ENCODE measurements around the gene PHF21A. TPM values are rescaled to one million over a fixed set of nuclear protein-coding genes. Genes with fewer than 3 reads are reported as not detected.

The PHF21A gene
- total and polyA plus RNA-seq, 2 donors (not counting 3 experiments of a cell fraction or from before 2014, with no cell fraction given): 14.1 to 30.5 TPM

GRCh38 chr11:46051102-46051501, 70.2 kb downstream of the PHF21A start:
- Histone ChIP-seq H3K36me3 (ENCODE audit: control insufficient read depth in 2 of 2, extremely low read depth in 1 of 2, insufficient read depth in 2 of 2, low read length in 2 of 2) (no peaks in the 10 kb centered on the region), H4K20me1 (replicated peaks; ENCODE audit: control insufficient read depth, extremely low read depth, insufficient read depth, low read length) (peaks cover 5% of the 10 kb centered on the region), H2AFZ (ENCODE audit: low read depth, low read length) (no peak overlapping the region), H3K9me3 (replicated peaks; ENCODE audit: control insufficient read depth, insufficient read depth, low read length) (no peaks in the 10 kb centered on the region), H3K4me1 (ENCODE audit: control insufficient read depth, extremely low read depth, insufficient read depth, low read length) (no peaks in the 10 kb centered on the region), H3K9ac (replicated peaks; ENCODE audit: extremely low read depth, insufficient read depth, low read length) (no peak overlapping the region), H3K4me3 (replicated peaks in 1 of 3; ENCODE audit: insufficient read depth in 1 of 3, low read depth in 1 of 3, low read length in 3 of 3) (no peak overlapping the region), H3K79me2 (ENCODE audit: control insufficient read depth, insufficient read depth, low read length) (no peaks in the 10 kb centered on the region), H3K9me1 (replicated peaks; ENCODE audit: control insufficient read depth, extremely low read depth, insufficient read depth, low read length) (peaks cover 5% of the 10 kb centered on the region), H3K27me3 (ENCODE audit: control insufficient read depth in 2 of 2, insufficient read depth in 2 of 2, low read length in 2 of 2) (no peaks in the 10 kb centered on the region), H3K4me2 (ENCODE audit: insufficient read depth, low read length) (no peak overlapping the region), H3K27ac (ENCODE audit: insufficient read depth, low read depth, low read length) (no peak overlapping the region)
- DNase-seq (ENCODE audit: low read depth, low spot score) (no peak), FAIRE-seq (no peak)
- CTCF ChIA-PET: interaction anchor here (2.0 to 2.1 kb wide), 2 partner anchors 10 to 25 kb away, joined by 5 to 8 read pairs; no protein-coding TSS in a partner anchor
- TF ChIP-seq MAX (IDR thresholded peaks at IDR 0.05; ENCODE audit: insufficient read depth, insufficient read length): no peak
- no peak for TF ChIP-seq POLR2A (IDR thresholded peaks at IDR 0.05; ENCODE audit: low read depth, low read length)
- no peak for TF ChIP-seq FOS (IDR thresholded peaks at IDR 0.05; ENCODE audit: borderline replicate concordance, insufficient read depth, low read length)
- no peak for TF ChIP-seq GATA2 (IDR thresholded peaks at IDR 0.05; ENCODE audit: insufficient read depth, insufficient read length, low read depth, low read length)
- TF ChIP-seq POLR2AphosphoS5 (IDR thresholded peaks at IDR 0.05; ENCODE audit: insufficient read depth, low read depth, low read length): no peak
- no peak for TF ChIP-seq EZH2 (IDR thresholded peaks at IDR 0.05; ENCODE audit: borderline replicate concordance, low read depth, low read length, severe bottlenecking)
- no peak for TF ChIP-seq MYC (IDR thresholded peaks at IDR 0.05; ENCODE audit: low read depth, low read length)
- TF ChIP-seq, protein P1, sequence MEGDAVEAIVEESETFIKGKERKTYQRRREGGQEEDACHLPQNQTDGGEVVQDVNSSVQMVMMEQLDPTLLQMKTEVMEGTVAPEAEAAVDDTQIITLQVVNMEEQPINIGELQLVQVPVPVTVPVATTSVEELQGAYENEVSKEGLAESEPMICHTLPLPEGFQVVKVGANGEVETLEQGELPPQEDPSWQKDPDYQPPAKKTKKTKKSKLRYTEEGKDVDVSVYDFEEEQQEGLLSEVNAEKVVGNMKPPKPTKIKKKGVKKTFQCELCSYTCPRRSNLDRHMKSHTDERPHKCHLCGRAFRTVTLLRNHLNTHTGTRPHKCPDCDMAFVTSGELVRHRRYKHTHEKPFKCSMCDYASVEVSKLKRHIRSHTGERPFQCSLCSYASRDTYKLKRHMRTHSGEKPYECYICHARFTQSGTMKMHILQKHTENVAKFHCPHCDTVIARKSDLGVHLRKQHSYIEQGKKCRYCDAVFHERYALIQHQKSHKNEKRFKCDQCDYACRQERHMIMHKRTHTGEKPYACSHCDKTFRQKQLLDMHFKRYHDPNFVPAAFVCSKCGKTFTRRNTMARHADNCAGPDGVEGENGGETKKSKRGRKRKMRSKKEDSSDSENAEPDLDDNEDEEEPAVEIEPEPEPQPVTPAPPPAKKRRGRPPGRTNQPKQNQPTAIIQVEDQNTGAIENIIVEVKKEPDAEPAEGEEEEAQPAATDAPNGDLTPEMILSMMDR (IDR thresholded peaks at IDR 0.05; ENCODE audit: extremely low read depth in 1 of 2, insufficient read depth in 1 of 2, low read depth in 1 of 2, low read length in 2 of 2): no peak
- no peak for TF ChIP-seq JUN (IDR thresholded peaks at IDR 0.05; ENCODE audit: borderline replicate concordance, insufficient read depth, insufficient read length, low read depth)
- POLR2A ChIA-PET: no interaction called here
- dilution Hi-C loops (cut with MboI; ENCODE audit: extremely low pct_ligation_motif_present, low sequenced_read_pairs): no loop called here
- intact Hi-C loops (cut with micrococcal nuclease): no loop called here
- no TSS peak for BruUV-seq (replicated peaks)

Measured in endothelial cell of umbilical vein (primary cell).